NT2/D1 (cell line): ENCODE measurements around the gene BNC2.
"Not testable (repeated sequence)": the region's sequence is repeated elsewhere in the genome, so short reads cannot be mapped to it uniquely, and the experiment has no call there.

Source experiments
- DNase-seq: peaks from one replicate; pipeline ENCODE4 v3.0.0-alpha.2; 2011; ENCODE audit warnings: low read depth, low spot score
- H3K27me3 ChIP-seq: 2 replicates; pipeline ENCODE4 v1.6.0; 2011; ENCODE audit warnings: mild to moderate bottlenecking; ENCODE audit not compliant: insufficient read length, insufficient read depth
- H3K36me3 ChIP-seq: 2 replicates; pipeline ENCODE4 v1.6.1; 2011; ENCODE audit warnings: mild to moderate bottlenecking, low read length, mixed read lengths; ENCODE audit not compliant: insufficient read depth, insufficient read length
- H3K4me1 ChIP-seq: 2 replicates; pipeline ENCODE4 v1.5.1; 2011; ENCODE audit not compliant: insufficient read depth, insufficient read length
- H3K4me3 ChIP-seq: 2 replicates; pipeline ENCODE4 v1.5.1; 2011; ENCODE audit warnings: low read depth; ENCODE audit not compliant: insufficient read length
- H3K9ac ChIP-seq: 2 replicates; pipeline ENCODE4 v1.6.0; 2011; ENCODE audit warnings: low read depth; ENCODE audit not compliant: insufficient read length
- H3K9me3 ChIP-seq: 2 replicates; pipeline ENCODE4 v1.5.1; 2011; ENCODE audit warnings: mild to moderate bottlenecking, low read length; ENCODE audit not compliant: insufficient read depth
- SUZ12 ChIP-seq: IDR thresholded peaks from 2 replicates; pipeline ENCODE4 v1.6.1; 2011; ENCODE audit not compliant: insufficient read length, insufficient read depth; ENCODE audit errors: extremely low read depth
- YY1 ChIP-seq: IDR thresholded peaks from 2 replicates; pipeline ENCODE4 v1.6.1; 2011; ENCODE audit not compliant: insufficient read length, insufficient read depth
- ZNF274 ChIP-seq: IDR thresholded peaks from 2 replicates; pipeline ENCODE4 v1.6.1; 2011; ENCODE audit warnings: mild to moderate bottlenecking, low read depth, low read length

The BNC2 gene

DNA sequence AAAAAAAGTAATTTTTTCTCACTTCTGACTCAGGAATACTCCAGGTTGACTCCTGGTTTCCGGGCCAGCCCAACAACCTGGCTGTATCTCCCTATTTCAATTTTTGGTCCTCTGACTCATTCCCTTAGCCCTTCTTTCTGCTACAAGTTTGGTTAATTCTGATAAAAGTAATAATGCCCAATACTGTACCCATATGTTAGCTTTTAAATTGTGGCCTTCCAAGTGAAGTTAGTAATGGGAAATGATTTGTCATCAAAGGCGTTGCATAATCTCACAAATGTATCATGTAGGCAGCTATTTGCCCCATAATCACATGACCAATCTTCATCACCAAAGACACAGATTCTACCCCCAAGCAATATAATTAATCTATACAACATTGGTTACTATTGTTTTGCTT is 31.1 kb upstream of the BNC2 start:
- Histone ChIP-seq H3K4me3 (no peak overlapping the region), H3K9ac (no peak overlapping the region), H3K4me1 (no peaks in the 10 kb centered on the region), H3K36me3 (no peaks in the 10 kb centered on the region), H3K27me3 (no peaks in the 10 kb centered on the region), H3K9me3 (no peaks in the 10 kb centered on the region)
- no peak for DNase-seq
- TF ChIP-seq ZNF274 (no peak), YY1 (no peak), SUZ12 (no peak)

DNA sequence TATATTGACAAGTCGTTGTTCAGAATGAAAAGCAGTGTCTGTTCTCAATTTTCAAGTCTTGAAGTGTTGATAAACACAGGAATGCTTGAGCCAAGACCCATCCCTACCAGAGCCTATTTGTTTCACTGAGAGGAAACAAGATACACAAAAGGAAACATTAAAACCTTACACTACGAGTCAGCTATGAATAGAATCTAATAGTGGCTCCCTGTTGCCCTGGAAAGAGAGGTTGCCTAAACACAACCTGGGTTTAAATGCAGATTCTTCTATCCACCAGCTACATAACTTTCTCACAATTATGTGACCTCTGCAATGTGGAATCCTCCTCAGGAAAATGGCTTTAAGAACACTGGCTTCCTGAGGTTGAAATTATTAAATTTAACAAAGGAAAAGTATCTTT is 29.1 kb upstream of the BNC2 start:
- Histone ChIP-seq H3K36me3 (no peaks in the 10 kb centered on the region), H3K4me1 (no peaks in the 10 kb centered on the region), H3K27me3 (no peaks in the 10 kb centered on the region), H3K9me3 (no peaks in the 10 kb centered on the region), H3K9ac (no peak overlapping the region), H3K4me3 (no peak overlapping the region)
- peak; percentile 8 for DNase-seq
- TF ChIP-seq SUZ12, result no peak
- no peak for TF ChIP-seq ZNF274
- no peak for TF ChIP-seq YY1

DNA sequence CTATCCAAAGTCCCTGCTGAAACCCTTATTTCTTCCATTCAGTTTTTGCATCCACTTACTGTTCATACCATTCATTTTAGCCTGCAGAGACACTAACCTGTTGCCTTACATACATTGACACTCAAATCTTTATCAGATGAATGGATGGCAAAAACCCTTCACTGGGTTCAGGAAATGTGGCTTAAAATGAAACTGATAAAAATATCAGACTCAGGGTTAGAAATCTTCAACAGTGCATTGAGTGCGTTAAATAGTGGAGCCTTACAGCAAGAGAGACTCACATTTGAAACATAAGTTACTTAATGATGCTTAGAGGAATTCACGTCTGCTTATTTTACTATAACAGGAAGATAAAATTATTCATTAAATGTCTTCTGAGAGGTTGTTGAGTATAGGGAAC is 28.0 kb upstream of the BNC2 start:
- no peaks in the 10 kb centered on the region for H3K36me3 ChIP-seq
- H3K27me3 ChIP-seq, result no peaks in the 10 kb centered on the region
- no peaks in the 10 kb centered on the region for H3K4me1 ChIP-seq
- H3K9me3 ChIP-seq, result no peaks in the 10 kb centered on the region
- H3K9ac ChIP-seq, result no peak overlapping the region
- TF ChIP-seq ZNF274 (no peak), SUZ12 (no peak), YY1 (no peak)
- DNase-seq, result no peak
- H3K4me3 ChIP-seq, result no peak overlapping the region

DNA sequence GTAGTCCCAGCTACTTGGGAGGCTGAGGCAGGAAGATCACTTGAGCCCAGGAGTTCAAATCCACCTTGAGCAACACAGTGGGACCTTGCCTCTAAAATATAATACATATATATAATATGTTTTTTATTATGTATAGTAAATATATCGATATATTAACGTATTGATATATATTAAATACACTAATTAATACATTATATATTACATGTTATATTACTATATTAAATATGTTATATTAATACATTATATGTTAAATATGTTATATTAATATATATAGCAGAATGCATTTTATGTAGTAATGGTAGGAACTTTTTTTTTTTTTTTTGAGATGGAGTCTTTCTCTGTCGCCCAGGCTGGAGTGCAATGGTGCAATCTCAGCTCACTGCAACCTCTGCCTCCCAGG is 18.1 kb upstream of the BNC2 start:
- no peaks in the 10 kb centered on the region for H3K36me3 ChIP-seq
- no peak overlapping the region for H3K4me3 ChIP-seq
- H3K4me1 ChIP-seq, result no peaks in the 10 kb centered on the region
- no peak overlapping the region for H3K9ac ChIP-seq
- TF ChIP-seq SUZ12 (no peak), YY1 (no peak), ZNF274 (no peak)
- DNase-seq, result no peak
- no peaks in the 10 kb centered on the region for H3K27me3 ChIP-seq
- H3K9me3 ChIP-seq, result no peaks in the 10 kb centered on the region

DNA sequence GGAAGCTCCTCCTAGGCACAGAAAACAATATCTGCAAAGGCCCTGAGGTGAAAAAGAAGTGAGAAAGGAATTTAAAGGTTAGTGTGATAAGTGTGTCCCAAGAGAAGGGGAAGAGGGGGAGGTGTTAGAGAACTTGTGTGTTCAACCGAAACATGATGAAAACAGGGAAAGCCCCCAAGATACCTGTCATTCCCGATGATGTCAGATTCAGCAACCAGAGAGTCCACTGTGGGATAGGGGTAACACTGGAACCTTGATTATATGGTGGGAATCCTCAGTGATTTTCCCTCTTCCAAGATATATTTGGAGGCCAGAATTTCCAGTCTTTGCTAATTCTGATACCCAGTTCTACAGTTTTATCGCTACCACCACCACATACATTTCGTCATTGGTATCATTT is 15.5 kb upstream of the BNC2 start:
- Histone ChIP-seq H3K9ac (no peak overlapping the region), H3K4me3 (no peak overlapping the region), H3K4me1 (no peaks in the 10 kb centered on the region), H3K36me3 (no peaks in the 10 kb centered on the region), H3K27me3 (no peaks in the 10 kb centered on the region), H3K9me3 (peaks cover 9% of the 10 kb centered on the region; the same call in 1 of the 2 replicates)
- TF ChIP-seq ZNF274, result no peak
- no peak for TF ChIP-seq YY1
- TF ChIP-seq SUZ12, result no peak
- no peak for DNase-seq

DNA sequence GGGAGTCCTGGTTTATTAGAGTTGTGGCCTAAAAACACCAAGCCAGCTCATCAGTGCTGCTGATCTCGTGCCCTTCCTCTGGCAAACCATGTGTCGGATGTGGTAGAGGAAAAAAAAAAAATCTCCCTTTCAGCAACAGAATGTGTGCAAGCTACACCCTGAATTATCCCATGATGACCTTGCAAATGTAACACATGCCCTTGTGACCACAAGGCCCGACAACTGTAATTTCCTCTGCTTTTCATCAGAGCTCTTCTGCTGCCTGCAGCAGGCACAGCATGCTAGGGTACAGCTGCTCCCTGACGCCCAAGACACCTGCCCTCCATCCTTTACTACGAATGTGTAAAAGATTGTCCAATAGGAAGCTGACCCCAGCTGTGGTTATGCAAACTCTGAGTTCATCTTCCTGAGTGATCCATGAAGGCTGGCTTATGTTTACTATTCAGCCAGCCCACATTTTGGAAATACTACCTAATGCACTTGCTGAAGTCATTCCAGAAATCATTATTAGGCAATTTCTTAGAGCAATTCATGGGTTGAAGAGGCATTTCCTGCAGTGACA is 14.6 kb upstream of the BNC2 start:
- DNase-seq, result no peak

DNA sequence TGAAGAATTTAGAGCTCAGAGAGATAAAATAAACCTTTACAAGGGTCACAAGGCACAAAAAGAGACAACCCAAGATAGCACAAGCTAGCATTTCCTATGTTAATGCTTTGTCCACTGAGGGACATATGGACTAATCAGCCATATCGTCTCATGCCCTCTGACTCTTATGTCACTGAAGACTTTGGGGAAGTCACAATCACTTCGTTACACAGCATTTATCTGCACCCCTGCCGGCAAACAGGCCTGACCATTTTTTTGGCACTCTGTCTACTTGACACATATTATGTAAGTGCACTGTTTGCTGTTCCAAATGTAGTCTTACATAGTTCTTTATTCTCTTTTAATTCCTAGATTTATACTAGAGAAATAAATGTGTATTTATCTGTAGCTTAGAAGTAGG is 13.9 kb upstream of the BNC2 start:
- Histone ChIP-seq H3K27me3 (no peaks in the 10 kb centered on the region), H3K4me1 (no peaks in the 10 kb centered on the region), H3K9ac (no peak overlapping the region), H3K9me3 (peaks cover 9% of the 10 kb centered on the region; the same call in 1 of the 2 replicates), H3K36me3 (no peaks in the 10 kb centered on the region), H3K4me3 (no peak overlapping the region)
- TF ChIP-seq ZNF274, result no peak
- no peak for TF ChIP-seq SUZ12
- TF ChIP-seq YY1, result no peak
- no peak for DNase-seq

More for the DNA sequence above, 14.6 kb upstream of the BNC2 start:
- no peak overlapping the region for H3K9ac ChIP-seq
- no peaks in the 10 kb centered on the region for H3K4me1 ChIP-seq
- H3K9me3 ChIP-seq, result peaks cover 9% of the 10 kb centered on the region; the same call in 1 of the 2 replicates
- H3K36me3 ChIP-seq, result no peaks in the 10 kb centered on the region
- TF ChIP-seq SUZ12, result no peak
- no peak for TF ChIP-seq YY1
- TF ChIP-seq ZNF274, result no peak
- no peak overlapping the region for H3K4me3 ChIP-seq
- H3K27me3 ChIP-seq, result no peaks in the 10 kb centered on the region

DNA sequence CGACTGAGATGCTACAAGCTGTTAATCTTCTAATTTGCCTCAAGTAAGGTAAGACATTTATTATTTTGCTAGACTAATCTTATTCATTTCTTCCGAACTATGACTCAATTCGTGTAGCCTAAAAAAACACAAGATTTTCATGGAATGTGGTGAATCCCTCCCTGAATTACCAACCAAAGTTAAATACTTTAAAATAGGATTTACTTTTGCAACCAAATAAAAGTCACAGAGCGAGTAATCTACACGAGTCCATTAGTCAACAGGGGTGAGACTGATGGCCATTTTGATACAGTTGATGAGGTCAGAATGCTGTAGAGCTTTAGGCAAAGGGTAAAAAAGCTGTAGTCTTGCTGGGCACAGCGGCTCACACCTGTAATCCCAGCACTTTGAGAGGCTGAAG is 13.1 kb upstream of the BNC2 start:
- no peak for TF ChIP-seq SUZ12
- no peak for TF ChIP-seq ZNF274
- no peak for TF ChIP-seq YY1
- Histone ChIP-seq H3K36me3 (no peaks in the 10 kb centered on the region), H3K9me3 (peaks cover 9% of the 10 kb centered on the region; the same call in 1 of the 2 replicates), H3K9ac (no peak overlapping the region), H3K4me1 (no peaks in the 10 kb centered on the region), H3K27me3 (no peaks in the 10 kb centered on the region), H3K4me3 (no peak overlapping the region)
- no peak for DNase-seq

DNA sequence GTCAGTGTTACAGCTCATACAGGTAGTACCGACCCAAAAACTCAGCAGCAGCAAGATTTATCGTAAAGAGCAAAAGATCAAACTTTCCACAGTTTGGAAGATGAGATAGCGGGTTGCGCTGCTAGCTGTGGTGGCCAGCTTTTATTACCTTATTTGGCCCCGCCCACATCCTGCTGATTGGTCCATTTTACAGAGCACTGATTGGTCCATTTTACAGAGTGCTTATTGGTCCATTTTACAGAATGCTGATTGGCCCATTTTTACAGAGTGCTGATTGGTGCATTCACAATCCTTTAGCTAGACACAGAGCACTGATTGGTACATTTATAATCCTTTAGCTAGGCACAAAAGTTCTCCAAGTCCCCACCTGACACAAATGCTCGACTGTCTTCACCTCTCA is 12.0 kb upstream of the BNC2 start:
- H3K4me1 ChIP-seq, H3K4me3 ChIP-seq, H3K9me3 ChIP-seq, H3K27me3 ChIP-seq, H3K36me3 ChIP-seq, DNase-seq, H3K9ac ChIP-seq: not testable (repeated sequence)
